ENCODE measurements around the gene CNTN3.

GRCh38 chr3:74663178-74663577 is 48.7 kb upstream of the CNTN3 start:
- TF ChIP-seq CTCF (conservative IDR thresholded peaks at IDR 0.05) (no peak), EZH2 (IDR thresholded peaks at IDR 0.05; ENCODE audit: low read depth) (no peak)

Data from PC-9 (cell line).